GM10266 (cell line): ENCODE measurements around the gene MUC6.

Source experiments
- DNase-seq: peaks from one replicate; pipeline ENCODE4 v3.0.0; 2012; ENCODE audit errors: extremely low spot score
- CTCF ChIP-seq: IDR thresholded peaks from 2 replicates; pipeline ENCODE4 v1.5.1; 2012; ENCODE audit warnings: mild to moderate bottlenecking, low read depth; ENCODE audit not compliant: control insufficient read depth, insufficient read depth; ENCODE audit errors: missing control alignments

Gene MUC6

GRCh38 chr11:995044-995751, 41.3 kb downstream of the MUC6 start:
- DNase-seq = peak; percentile 61

GRCh38 chr11:993632-994167, 42.8 kb downstream of the MUC6 start:
- TF ChIP-seq CTCF = no peak
- DNase-seq = no peak

More at GRCh38 chr11:995044-995751, 41.3 kb downstream of the MUC6 start:
- no peak for TF ChIP-seq CTCF

GRCh38 chr11:992577-992976, 43.9 kb downstream of the MUC6 start:
- DNase-seq = no peak
- no peak for TF ChIP-seq CTCF

GRCh38 chr11:991711-992307, 44.7 kb downstream of the MUC6 start:
- DNase-seq = no peak
- TF ChIP-seq CTCF = no peak

- no peak for TF ChIP-seq CTCF
Measured at GRCh38 chr11:991034-991433, 45.5 kb downstream of the MUC6 start.

GRCh38 chr11:990101-990500, 46.4 kb downstream of the MUC6 start:
- no peak for TF ChIP-seq CTCF
- DNase-seq = no peak

More at GRCh38 chr11:991034-991433, 45.5 kb downstream of the MUC6 start:
- no peak for DNase-seq

GRCh38 chr11:987671-988070, 48.8 kb downstream of the MUC6 start:
- DNase-seq = no peak
- no peak for TF ChIP-seq CTCF
